Right kidney (tissue), 1 donor: ENCODE results near the gene TRERF1.
"Not testable (repeated sequence)": the region's sequence is repeated elsewhere in the genome, so short reads cannot be mapped to it uniquely, and the experiment has no call there.

Experiments used
- DNase-seq: peaks from one replicate; pipeline ENCODE4 v3.0.0-alpha.2; 2016

The TRERF1 gene

GRCh38 chr6:42336431-42336830 is 115.3 kb downstream of the TRERF1 start:
- DNase-seq = no peak

GRCh38 chr6:42335896-42336295 is 115.8 kb downstream of the TRERF1 start:
- DNase-seq = no peak

DNA sequence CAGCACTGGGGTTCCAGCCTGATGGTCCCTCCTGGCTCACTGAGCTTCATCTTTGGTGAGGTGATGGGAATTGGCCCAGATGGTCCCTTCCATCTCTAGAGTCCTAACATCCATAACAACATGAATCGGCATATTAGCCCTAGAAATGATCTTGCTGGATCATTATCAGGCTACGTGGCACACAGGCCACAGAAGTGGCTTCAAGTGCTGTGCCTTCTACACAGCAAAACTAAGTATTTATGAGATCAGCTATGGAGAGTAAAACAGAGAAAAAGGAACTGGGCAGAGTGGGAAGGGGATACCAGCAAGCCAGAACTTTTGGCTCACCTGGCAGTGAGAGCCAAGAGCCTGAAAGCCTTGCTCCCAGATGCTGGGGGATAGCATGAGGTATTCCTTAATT is 116.9 kb downstream of the TRERF1 start:
- DNase-seq = no peak

DNA sequence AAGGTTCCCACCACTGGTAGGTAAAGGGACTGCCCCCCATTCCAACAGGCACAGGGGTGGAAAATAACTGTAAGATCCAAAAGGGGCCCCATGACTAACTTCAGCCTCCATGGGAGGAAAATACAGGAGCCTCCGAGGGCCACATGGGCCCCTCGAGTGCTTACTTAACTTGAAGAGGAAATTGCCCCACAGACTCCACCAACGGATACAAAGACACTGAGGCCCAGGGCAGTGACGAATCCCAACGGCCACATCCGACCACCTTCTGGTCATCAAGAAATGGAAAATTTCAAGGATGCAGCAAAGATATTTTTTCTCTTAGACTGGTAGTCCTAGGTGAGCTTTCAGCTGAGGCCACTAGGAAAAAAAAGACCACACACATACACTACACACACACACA is 118.1 kb downstream of the TRERF1 start:
- no peak for DNase-seq

- DNase-seq = no peak
Observed at GRCh38 chr6:42332916-42333315, 118.8 kb downstream of the TRERF1 start.

GRCh38 chr6:42331019-42331418 is 120.7 kb downstream of the TRERF1 start:
- DNase-seq = no peak

GRCh38 chr6:42326248-42326647 is 125.5 kb downstream of the TRERF1 start:
- DNase-seq = no peak

GRCh38 chr6:42324656-42325324 is 126.9 kb downstream of the TRERF1 start:
- not testable (repeated sequence) for DNase-seq

- DNase-seq = no peak
Observed at GRCh38 chr6:42322676-42323075, 129.1 kb downstream of the TRERF1 start.

- DNase-seq = no peak
Observed at GRCh38 chr6:42321976-42322375, 129.8 kb downstream of the TRERF1 start.

- DNase-seq = no peak
Observed at GRCh38 chr6:42320762-42321161, 131.0 kb downstream of the TRERF1 start.

DNA sequence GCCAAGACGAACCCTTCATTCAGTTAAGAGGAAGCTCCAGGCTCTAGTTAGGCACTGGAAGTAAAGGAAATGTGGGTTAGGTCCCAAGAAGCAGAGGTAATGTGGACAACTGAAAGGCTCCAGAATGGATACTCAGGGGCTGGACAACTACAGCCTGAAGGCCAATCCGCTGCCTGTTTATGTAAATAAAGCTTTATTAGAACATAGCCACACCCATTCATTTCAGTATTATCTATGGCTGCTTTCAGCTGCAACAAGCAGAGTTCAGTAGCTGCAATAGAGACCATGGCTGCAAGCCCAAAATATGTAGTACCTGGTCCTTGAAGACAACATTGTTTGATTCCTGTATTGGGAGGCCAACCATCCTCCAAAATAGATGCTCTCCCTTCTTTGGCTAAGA is 133.2 kb downstream of the TRERF1 start:
- DNase-seq = no peak

GRCh38 chr6:42316981-42317380 is 134.7 kb downstream of the TRERF1 start:
- DNase-seq = no peak

DNA sequence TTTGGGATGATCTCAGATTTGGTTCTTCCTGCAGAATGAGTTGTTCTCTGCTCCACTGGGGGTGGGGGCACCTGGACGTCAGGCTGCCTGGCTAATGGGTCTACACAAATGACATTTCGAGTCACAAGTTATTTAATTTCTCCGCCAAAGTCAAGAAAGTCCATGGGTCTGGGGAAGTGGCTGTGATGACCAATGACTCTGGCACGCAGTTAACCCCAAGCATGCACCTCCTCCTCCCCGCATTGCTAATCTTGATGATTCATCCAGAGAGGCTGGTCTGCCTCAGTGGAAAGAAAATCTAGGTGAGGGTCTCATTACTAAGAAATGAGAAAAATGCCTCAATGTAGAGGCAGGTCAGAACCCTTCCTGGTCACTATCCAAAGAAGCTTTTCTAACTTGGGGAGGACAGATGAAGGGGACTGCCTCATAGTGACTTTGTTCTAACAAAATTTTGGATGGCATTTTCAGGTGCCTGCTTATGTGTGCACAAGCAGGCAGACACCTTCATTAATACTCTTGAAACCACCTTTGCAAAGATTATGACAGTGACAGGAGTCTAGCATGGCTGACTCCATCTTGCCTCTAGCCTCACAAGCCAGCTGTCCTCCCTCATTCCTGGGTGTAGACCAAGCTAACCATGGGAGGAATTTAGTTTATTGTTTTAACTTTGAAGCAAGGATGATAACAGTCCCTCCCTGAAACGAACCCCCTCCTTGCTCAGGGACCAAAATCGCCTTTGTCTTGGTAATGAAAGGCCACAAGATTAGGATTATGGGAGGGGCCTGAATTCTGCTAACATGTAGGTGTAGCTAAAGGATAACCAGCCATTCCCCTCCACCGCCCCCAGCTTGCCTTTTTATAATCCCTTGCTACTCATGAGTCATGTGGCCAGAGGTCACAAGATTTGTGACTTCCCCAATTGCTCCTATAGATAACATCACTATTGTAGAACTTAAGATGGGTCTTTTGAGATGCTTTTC is 135.4 kb downstream of the TRERF1 start:
- DNase-seq = no peak

DNA sequence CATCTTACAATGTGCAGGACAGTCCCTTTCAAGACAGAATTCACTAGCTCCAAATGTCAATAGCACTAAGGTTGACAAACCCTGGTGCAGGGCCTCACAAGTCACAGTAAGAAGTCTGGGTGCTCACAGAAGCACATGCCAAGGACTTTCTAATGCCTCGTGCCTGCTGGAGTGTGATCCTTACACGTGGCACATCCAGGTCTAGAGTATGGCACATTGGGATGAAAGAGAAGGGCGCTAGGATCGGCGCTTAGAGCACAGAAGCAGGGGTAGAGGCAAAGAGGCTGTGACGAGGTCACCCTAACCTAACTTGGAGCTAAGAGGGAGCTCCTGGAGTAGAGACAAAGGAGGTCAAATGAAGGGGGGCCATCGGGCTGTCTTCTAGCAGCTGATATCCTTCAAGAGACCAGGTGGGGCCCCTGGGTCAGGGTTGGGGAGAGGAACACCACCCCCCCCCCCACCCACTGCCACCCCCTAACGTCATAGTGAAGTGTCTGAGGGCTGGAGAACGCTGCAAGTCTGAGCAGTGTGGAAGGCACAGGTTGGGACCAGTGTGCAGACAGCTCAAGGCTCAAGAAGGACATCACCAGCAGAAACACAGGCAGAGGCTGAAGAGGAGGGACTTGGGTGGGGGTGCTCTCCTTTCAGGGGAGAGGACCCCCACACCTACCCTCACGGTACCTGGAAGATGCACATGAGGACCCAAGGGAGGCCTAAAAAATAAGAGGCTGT is 136.3 kb downstream of the TRERF1 start:
- DNase-seq = no peak

DNA sequence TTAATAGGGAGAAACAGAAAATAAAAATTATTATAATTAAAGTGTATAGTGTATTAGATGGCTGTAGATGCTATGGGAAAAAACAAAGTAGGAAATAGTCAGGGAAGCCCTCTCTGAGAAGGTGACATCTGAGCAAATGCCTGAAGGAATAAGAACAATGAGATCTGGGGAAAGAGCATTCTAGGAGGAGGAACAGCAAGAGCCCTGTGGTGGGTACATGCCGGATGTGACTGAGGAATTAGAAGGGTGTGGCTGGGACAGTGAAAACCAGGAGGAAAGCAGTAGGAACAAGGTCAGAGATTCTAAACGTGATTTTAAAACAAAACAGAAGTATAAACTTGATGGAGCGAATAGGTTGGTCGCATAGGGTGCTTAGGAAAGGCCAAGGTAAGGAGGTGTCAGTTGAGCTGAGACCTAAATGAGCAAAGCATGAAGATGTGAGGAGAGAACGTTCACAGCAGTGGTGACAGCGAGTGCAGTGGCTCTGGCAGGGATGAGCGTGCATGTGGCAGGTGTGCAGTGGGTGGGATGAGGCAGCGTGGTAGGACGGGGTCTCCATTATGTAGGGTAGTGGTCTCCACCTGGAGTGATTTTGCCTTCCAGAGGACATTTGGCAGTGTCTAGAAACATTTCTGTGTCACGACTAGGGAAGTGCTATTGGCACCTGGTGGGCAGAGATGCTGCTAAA is 137.0 kb downstream of the TRERF1 start:
- no peak for DNase-seq

GRCh38 chr6:42313941-42314570 is 137.7 kb downstream of the TRERF1 start:
- no peak for DNase-seq

- no peak for DNase-seq
Observed at GRCh38 chr6:42313038-42313437, 138.7 kb downstream of the TRERF1 start.

- no peak for DNase-seq
Observed at GRCh38 chr6:42307141-42307470, 144.6 kb downstream of the TRERF1 start.

GRCh38 chr6:42306439-42307140 is 145.1 kb downstream of the TRERF1 start:
- DNase-seq = no peak

GRCh38 chr6:42304053-42304712 is 147.5 kb downstream of the TRERF1 start:
- no peak for DNase-seq
